ENCODE results near the gene APOA4.
"Not testable (repeated sequence)": the region's sequence is repeated elsewhere in the genome, so short reads cannot be mapped to it uniquely, and the experiment has no call there.

Gene APOA4

GRCh38 chr11:116829525-116830183 is 6.5 kb upstream of the APOA4 start, which contains the start of gene APOC3:
TSS of gene APOC3 (plus strand) at chr11:116829907. CDS start at chr11:116830583, 676 bp downstream.
- DNase-seq = no peak

- no peak for DNase-seq
Observed at GRCh38 chr11:116828632-116829524, 5.8 kb upstream of the APOA4 start.

GRCh38 chr11:116827461-116827860 is 4.4 kb upstream of the APOA4 start:
- DNase-seq = no peak

GRCh38 chr11:116826751-116827431 is 3.8 kb upstream of the APOA4 start:
- DNase-seq = no peak

- no peak for DNase-seq
Observed at GRCh38 chr11:116825854-116826750, 3.0 kb upstream of the APOA4 start.

GRCh38 chr11:116825434-116825833 is 2.3 kb upstream of the APOA4 start:
- DNase-seq = no peak

GRCh38 chr11:116822575-116822974 is 529 bp downstream of the APOA4 start:
- DNase-seq = no peak

GRCh38 chr11:116821050-116821918 is 1.8 kb downstream of the APOA4 start:
- DNase-seq = no peak

GRCh38 chr11:116819049-116819448 is 4.1 kb downstream of the APOA4 start:
- no peak for DNase-seq

GRCh38 chr11:116814502-116814901 is 8.6 kb downstream of the APOA4 start:
- DNase-seq = no peak

- DNase-seq = no peak
Observed at GRCh38 chr11:116813781-116814471, 9.2 kb downstream of the APOA4 start.

GRCh38 chr11:116813170-116813569 is 9.9 kb downstream of the APOA4 start:
- no peak for DNase-seq

GRCh38 chr11:116812109-116812508 is 11.0 kb downstream of the APOA4 start:
- DNase-seq = no peak

- DNase-seq = no peak
Observed at GRCh38 chr11:116811194-116811593, 11.9 kb downstream of the APOA4 start.

- no peak for DNase-seq
Observed at GRCh38 chr11:116808262-116809175, 14.6 kb downstream of the APOA4 start.

- DNase-seq = no peak
Observed at GRCh38 chr11:116807601-116808261, 15.4 kb downstream of the APOA4 start.

GRCh38 chr11:116804001-116804400 is 19.1 kb downstream of the APOA4 start:
- DNase-seq = no peak

GRCh38 chr11:116801662-116802061 is 21.4 kb downstream of the APOA4 start:
- DNase-seq = not testable (repeated sequence)

GRCh38 chr11:116800610-116801009 is 22.5 kb downstream of the APOA4 start:
- no peak for DNase-seq
